ENCODE results near the gene IGF2R.
"Not testable (repeated sequence)": the region's sequence is repeated elsewhere in the genome, so short reads cannot be mapped to it uniquely, and the experiment has no call there.

Gene IGF2R

DNA sequence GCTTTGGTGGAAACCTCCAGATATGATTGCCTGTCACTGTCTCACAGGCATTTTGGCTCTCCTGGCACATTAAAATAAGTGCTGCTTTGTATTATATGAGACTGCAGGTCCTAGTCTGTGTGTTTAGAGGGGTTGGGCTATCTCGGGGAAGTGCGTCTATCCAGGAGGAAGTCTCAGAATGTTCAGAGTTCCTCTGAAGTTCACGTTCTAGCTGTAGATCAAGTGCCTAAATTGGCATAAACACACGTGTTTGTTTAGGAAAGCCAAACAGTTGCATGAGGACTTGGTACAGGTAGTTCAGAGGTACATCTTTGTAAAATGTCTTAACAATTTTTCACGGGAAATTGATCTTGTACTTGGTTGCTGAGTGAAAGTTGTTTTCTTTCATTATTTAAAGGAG is 116.3 kb downstream of the IGF2R start:
- ChIA-PET CTCF (no interaction called here), POLR2A (no interaction called here)

GRCh38 chr6:160085713-160086505 is 117.0 kb downstream of the IGF2R start:
- DNase-seq (ENCODE audit: extremely low spot score) = no peak
- CTCF ChIA-PET = interaction anchor here (1.5 kb wide), 1 partner anchor 448 kb away, joined by 3 read pairs; no protein-coding TSS in a partner anchor
- POLR2A ChIA-PET = no interaction called here
- TF ChIP-seq ARNT (IDR thresholded peaks at IDR 0.05) (no peak), L3MBTL2 (conservative IDR thresholded peaks at IDR 0.05) (no peak), NFRKB (IDR thresholded peaks at IDR 0.05) (no peak), FOXK2 (IDR thresholded peaks at IDR 0.05) (no peak), HDGF (IDR thresholded peaks at IDR 0.05; ENCODE audit: borderline replicate concordance) (no peak), CTBP1 (IDR thresholded peaks at IDR 0.05; ENCODE audit: borderline replicate concordance) (no peak), FOXA1 (IDR thresholded peaks at IDR 0.05) (no peak), BHLHE40 (IDR thresholded peaks at IDR 0.05; ENCODE audit: borderline replicate concordance) (no peak), PKNOX1 (IDR thresholded peaks at IDR 0.05) (no peak), SUZ12 (IDR thresholded peaks at IDR 0.05) (no peak), ELF4 (IDR thresholded peaks at IDR 0.05) (no peak), ZNF384 (IDR thresholded peaks at IDR 0.05) (no peak), FOXM1 (IDR thresholded peaks at IDR 0.05; ENCODE audit: borderline replicate concordance) (no peak), SP1 (IDR thresholded peaks at IDR 0.05) (no peak), LEF1 (IDR thresholded peaks at IDR 0.05; ENCODE audit: borderline replicate concordance) (no peak)

More for the DNA sequence above, 116.3 kb downstream of the IGF2R start:
- no peak for DNase-seq (ENCODE audit: extremely low spot score)
- TF ChIP-seq L3MBTL2 (conservative IDR thresholded peaks at IDR 0.05) (no peak), ELF4 (IDR thresholded peaks at IDR 0.05) (no peak), BHLHE40 (IDR thresholded peaks at IDR 0.05; ENCODE audit: borderline replicate concordance) (no peak), SP1 (IDR thresholded peaks at IDR 0.05) (no peak), HDGF (IDR thresholded peaks at IDR 0.05; ENCODE audit: borderline replicate concordance) (no peak), SUZ12 (IDR thresholded peaks at IDR 0.05) (no peak), ARNT (IDR thresholded peaks at IDR 0.05) (no peak)

GRCh38 chr6:160086754-160087153 is 117.9 kb downstream of the IGF2R start:
- ChIA-PET CTCF (interaction anchor here (1.5 kb wide), 1 partner anchor 447 kb away, joined by 3 read pairs; no protein-coding TSS in a partner anchor), POLR2A (no interaction called here)
- TF ChIP-seq FOXA1 (IDR thresholded peaks at IDR 0.05) = no peak
- no peak for TF ChIP-seq FOXM1 (IDR thresholded peaks at IDR 0.05; ENCODE audit: borderline replicate concordance)
- no peak for TF ChIP-seq ZNF384 (IDR thresholded peaks at IDR 0.05)
- no peak for TF ChIP-seq ARNT (IDR thresholded peaks at IDR 0.05)
- TF ChIP-seq SP1 (IDR thresholded peaks at IDR 0.05) = no peak
- TF ChIP-seq SUZ12 (IDR thresholded peaks at IDR 0.05) = no peak
- no peak for TF ChIP-seq FOXK2 (IDR thresholded peaks at IDR 0.05)
- TF ChIP-seq ELF4 (IDR thresholded peaks at IDR 0.05) = no peak
- TF ChIP-seq BHLHE40 (IDR thresholded peaks at IDR 0.05; ENCODE audit: borderline replicate concordance) = no peak
- no peak for TF ChIP-seq NFRKB (IDR thresholded peaks at IDR 0.05)
- no peak for TF ChIP-seq TARDBP (IDR thresholded peaks at IDR 0.05)
- no peak for TF ChIP-seq CTBP1 (IDR thresholded peaks at IDR 0.05; ENCODE audit: borderline replicate concordance)
- no peak for TF ChIP-seq PKNOX1 (IDR thresholded peaks at IDR 0.05)
- no peak for DNase-seq (ENCODE audit: extremely low spot score)

GRCh38 chr6:160088069-160088783 is 119.3 kb downstream of the IGF2R start:
- peak; percentile 64 for DNase-seq (ENCODE audit: extremely low spot score)
- TF ChIP-seq ELF4 (IDR thresholded peaks at IDR 0.05) (no peak), HDGF (IDR thresholded peaks at IDR 0.05; ENCODE audit: borderline replicate concordance) (no peak), L3MBTL2 (conservative IDR thresholded peaks at IDR 0.05) (no peak), FOXA1 (IDR thresholded peaks at IDR 0.05) (no peak)
- CTCF ChIA-PET = interaction anchor here (0.7 to 1.5 kb wide), 6 partner anchors 11 to 549 kb away, joined by 3 to 8 read pairs (median 4); no protein-coding TSS in a partner anchor
- POLR2A ChIA-PET = no interaction called here

GRCh38 chr6:160088784-160089533 is 120.1 kb downstream of the IGF2R start:
- POLR2A ChIA-PET = no interaction called here
- TF ChIP-seq FOXM1 (IDR thresholded peaks at IDR 0.05; ENCODE audit: borderline replicate concordance) (no peak), CTBP1 (IDR thresholded peaks at IDR 0.05; ENCODE audit: borderline replicate concordance) (no peak), FOXA1 (IDR thresholded peaks at IDR 0.05) (no peak), L3MBTL2 (conservative IDR thresholded peaks at IDR 0.05) (no peak)
- DNase-seq (ENCODE audit: extremely low spot score) = no peak
- CTCF ChIA-PET = interaction anchor here (1.2 to 1.5 kb wide), 5 partner anchors 11 to 549 kb away, joined by 3 to 8 read pairs (median 4); no protein-coding TSS in a partner anchor

GRCh38 chr6:160089534-160089897 is 120.6 kb downstream of the IGF2R start:
- TF ChIP-seq TARDBP (IDR thresholded peaks at IDR 0.05) (no peak), SP1 (IDR thresholded peaks at IDR 0.05) (no peak), LEF1 (IDR thresholded peaks at IDR 0.05; ENCODE audit: borderline replicate concordance) (no peak), CTBP1 (IDR thresholded peaks at IDR 0.05; ENCODE audit: borderline replicate concordance) (no peak), HDGF (IDR thresholded peaks at IDR 0.05; ENCODE audit: borderline replicate concordance) (no peak), PKNOX1 (IDR thresholded peaks at IDR 0.05) (no peak)
- ChIA-PET CTCF (interaction anchor here (1.2 to 1.4 kb wide), 3 partner anchors 10 to 366 kb away, joined by 4 read pairs; no protein-coding TSS in a partner anchor), POLR2A (no interaction called here)
- no peak for DNase-seq (ENCODE audit: extremely low spot score)

DNA sequence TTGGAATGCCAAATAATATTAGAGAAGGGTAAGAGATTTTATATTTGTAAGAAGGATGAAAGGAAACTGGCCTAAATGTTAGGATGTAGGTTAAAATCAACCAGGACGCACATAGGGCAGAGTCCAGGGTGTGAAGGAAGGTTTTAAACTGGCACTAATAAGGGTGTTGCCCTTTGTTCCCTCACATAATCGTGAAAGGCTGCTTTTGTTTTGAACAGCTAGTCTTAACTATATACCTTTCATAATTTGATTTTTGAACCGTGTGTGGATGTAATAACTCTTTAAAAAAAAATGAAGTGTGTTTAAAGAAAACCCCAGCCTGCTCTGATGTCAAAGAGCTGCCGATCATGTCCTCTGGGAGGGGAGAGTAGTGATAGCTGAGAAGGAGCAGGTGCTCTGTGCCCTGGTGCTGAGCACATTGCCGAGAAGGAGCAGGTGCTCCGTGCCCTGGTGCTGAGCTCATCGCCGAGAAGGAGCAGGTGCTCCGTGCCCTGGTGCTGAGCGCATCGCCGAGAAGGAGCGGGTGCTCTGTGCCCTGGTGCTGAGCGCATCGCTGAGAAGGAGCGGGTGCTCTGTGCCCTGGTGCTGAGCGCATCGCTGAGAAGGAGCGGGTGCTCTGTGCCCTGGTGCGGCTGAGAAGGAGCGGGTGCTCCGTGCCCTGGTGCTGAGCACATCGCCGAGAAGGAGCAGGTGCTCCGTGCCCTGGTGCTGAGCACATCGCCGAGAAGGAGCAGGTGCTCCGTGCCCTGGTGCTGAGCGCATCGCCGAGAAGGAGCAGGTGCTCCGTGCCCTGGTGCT is 121.8 kb downstream of the IGF2R start:
- CTCF ChIA-PET = interaction anchor here (0.6 kb wide), 1 partner anchor 365 kb away, joined by 3 read pairs; no protein-coding TSS in a partner anchor
- DNase-seq (ENCODE audit: extremely low spot score); POLR2A ChIA-PET: not testable (repeated sequence)

DNA sequence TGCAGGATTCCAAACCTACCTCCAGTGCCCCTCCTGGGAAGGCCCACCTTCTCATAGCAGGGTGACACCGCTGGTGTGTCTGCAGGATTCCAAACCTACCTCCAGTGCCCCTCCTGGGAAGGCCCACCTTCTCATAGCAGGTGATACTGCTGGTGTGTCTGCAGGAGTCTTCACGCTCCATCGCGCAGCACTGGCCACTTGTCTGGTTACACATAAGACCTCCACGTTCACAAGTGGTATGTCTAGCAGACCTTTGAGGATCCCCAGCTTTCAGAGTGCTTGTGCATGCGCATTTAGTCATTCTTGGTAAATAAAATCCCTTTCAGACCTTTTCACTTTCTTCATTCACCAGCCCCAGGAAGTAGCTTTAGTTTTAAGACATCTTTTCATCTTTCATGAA is 123.3 kb downstream of the IGF2R start:
- DNase-seq (ENCODE audit: extremely low spot score); POLR2A ChIA-PET; CTCF ChIA-PET: not testable (repeated sequence)

All from HEK293T (cell line).